ENCODE measurements around the gene B4GALNT3. TPM values are rescaled to one million over a fixed set of nuclear protein-coding genes. Genes with fewer than 3 reads are reported as not detected.

The B4GALNT3 gene
- polyA plus RNA-seq, 2 of the 4 experiments (the other 2 are of a cell fraction), result 0.43 to 0.53 TPM

DNA sequence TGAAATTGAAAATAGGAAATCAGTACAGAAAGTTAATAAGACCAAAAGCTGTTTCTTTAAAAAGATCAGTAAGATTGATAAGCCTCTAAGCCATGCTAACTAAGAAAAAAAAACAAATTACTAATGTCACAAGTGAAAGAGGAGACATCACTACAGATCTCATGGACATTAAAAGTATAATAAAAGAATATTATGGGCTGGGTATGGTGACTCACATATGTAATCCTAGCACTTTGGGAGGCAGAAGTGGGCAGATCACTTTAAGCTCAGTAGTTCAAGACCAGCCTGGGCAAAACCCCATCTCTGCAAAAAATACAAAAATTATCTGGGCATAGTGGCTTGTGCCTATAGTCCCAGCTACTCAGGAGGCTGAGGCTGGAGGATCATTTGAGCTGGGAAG is 30.5 kb downstream of the B4GALNT3 start:
- peaks cover 15% of the 10 kb centered on the region; the same call in 1 of the 3 replicates for H3K9me3 ChIP-seq
- FAIRE-seq, result no peak
- ChIA-PET POLR2A (no interaction called here), CTCF (interaction anchor here (0.6 to 1.4 kb wide), 2 partner anchors 57 to 237 kb away, joined by 3 read pairs; no protein-coding TSS in a partner anchor)
- 0 out of 3 replicates have a peak, but pooled peaks cover 3% of the 10 kb centered on the region for H3K4me1 ChIP-seq
- TF ChIP-seq, protein P1, sequence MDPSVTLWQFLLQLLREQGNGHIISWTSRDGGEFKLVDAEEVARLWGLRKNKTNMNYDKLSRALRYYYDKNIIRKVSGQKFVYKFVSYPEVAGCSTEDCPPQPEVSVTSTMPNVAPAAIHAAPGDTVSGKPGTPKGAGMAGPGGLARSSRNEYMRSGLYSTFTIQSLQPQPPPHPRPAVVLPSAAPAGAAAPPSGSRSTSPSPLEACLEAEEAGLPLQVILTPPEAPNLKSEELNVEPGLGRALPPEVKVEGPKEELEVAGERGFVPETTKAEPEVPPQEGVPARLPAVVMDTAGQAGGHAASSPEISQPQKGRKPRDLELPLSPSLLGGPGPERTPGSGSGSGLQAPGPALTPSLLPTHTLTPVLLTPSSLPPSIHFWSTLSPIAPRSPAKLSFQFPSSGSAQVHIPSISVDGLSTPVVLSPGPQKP (IDR thresholded peaks at IDR 0.05; ENCODE audit: low read depth, low read length), result no peak
- TF ChIP-seq POLR2AphosphoS2 (conservative IDR thresholded peaks at IDR 0.05; ENCODE audit: low read length), result no peak
- TF ChIP-seq CEBPB (IDR thresholded peaks at IDR 0.05), result no peak
- TF ChIP-seq, protein P2, sequence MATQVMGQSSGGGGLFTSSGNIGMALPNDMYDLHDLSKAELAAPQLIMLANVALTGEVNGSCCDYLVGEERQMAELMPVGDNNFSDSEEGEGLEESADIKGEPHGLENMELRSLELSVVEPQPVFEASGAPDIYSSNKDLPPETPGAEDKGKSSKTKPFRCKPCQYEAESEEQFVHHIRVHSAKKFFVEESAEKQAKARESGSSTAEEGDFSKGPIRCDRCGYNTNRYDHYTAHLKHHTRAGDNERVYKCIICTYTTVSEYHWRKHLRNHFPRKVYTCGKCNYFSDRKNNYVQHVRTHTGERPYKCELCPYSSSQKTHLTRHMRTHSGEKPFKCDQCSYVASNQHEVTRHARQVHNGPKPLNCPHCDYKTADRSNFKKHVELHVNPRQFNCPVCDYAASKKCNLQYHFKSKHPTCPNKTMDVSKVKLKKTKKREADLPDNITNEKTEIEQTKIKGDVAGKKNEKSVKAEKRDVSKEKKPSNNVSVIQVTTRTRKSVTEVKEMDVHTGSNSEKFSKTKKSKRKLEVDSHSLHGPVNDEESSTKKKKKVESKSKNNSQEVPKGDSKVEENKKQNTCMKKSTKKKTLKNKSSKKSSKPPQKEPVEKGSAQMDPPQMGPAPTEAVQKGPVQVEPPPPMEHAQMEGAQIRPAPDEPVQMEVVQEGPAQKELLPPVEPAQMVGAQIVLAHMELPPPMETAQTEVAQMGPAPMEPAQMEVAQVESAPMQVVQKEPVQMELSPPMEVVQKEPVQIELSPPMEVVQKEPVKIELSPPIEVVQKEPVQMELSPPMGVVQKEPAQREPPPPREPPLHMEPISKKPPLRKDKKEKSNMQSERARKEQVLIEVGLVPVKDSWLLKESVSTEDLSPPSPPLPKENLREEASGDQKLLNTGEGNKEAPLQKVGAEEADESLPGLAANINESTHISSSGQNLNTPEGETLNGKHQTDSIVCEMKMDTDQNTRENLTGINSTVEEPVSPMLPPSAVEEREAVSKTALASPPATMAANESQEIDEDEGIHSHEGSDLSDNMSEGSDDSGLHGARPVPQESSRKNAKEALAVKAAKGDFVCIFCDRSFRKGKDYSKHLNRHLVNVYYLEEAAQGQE (IDR thresholded peaks at IDR 0.05), result no peak
- no peak for TF ChIP-seq ZC3H11A (IDR thresholded peaks at IDR 0.05)
- no peak for TF ChIP-seq KDM5A (IDR thresholded peaks at IDR 0.05)
- no peak for TF ChIP-seq JUNB (IDR thresholded peaks at IDR 0.05)
- TF ChIP-seq HEYL (CRISPR knock-in tag; IDR thresholded peaks at IDR 0.05), result no peak
- TF ChIP-seq, protein P3, sequence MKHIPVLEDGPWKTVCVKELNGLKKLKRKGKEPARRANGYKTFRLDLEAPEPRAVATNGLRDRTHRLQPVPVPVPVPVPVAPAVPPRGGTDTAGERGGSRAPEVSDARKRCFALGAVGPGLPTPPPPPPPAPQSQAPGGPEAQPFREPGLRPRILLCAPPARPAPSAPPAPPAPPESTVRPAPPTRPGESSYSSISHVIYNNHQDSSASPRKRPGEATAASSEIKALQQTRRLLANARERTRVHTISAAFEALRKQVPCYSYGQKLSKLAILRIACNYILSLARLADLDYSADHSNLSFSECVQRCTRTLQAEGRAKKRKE (CRISPR knock-in tag; IDR thresholded peaks at IDR 0.05; ENCODE audit: low read depth), result no peak
- TF ChIP-seq, protein P4, sequence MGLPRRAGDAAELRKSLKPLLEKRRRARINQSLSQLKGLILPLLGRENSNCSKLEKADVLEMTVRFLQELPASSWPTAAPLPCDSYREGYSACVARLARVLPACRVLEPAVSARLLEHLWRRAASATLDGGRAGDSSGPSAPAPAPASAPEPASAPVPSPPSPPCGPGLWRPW (IDR thresholded peaks at IDR 0.05), result no peak
- TF ChIP-seq, protein P5, sequence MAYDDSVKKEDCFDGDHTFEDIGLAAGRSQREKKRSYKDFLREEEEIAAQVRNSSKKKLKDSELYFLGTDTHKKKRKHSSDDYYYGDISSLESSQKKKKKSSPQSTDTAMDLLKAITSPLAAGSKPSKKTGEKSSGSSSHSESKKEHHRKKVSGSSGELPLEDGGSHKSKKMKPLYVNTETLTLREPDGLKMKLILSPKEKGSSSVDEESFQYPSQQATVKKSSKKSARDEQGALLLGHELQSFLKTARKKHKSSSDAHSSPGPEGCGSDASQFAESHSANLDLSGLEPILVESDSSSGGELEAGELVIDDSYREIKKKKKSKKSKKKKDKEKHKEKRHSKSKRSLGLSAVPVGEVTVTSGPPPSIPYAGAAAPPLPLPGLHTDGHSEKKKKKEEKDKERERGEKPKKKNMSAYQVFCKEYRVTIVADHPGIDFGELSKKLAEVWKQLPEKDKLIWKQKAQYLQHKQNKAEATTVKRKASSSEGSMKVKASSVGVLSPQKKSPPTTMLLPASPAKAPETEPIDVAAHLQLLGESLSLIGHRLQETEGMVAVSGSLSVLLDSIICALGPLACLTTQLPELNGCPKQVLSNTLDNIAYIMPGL (CRISPR knock-in tag; IDR thresholded peaks at IDR 0.05; ENCODE audit: borderline replicate concordance), result no peak
- TF ChIP-seq EHF (CRISPR knock-in tag; IDR thresholded peaks at IDR 0.05), result no peak
- TF ChIP-seq, protein P6, sequence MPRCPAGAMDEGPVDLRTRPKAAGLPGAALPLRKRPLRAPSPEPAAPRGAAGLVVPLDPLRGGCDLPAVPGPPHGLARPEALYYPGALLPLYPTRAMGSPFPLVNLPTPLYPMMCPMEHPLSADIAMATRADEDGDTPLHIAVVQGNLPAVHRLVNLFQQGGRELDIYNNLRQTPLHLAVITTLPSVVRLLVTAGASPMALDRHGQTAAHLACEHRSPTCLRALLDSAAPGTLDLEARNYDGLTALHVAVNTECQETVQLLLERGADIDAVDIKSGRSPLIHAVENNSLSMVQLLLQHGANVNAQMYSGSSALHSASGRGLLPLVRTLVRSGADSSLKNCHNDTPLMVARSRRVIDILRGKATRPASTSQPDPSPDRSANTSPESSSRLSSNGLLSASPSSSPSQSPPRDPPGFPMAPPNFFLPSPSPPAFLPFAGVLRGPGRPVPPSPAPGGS (IDR thresholded peaks at IDR 0.05), result no peak
- no peak overlapping the region for H3K27ac ChIP-seq
- no peak for ATAC-seq
- H3K4me2 ChIP-seq, result no peak overlapping the region
- H3K4me3 ChIP-seq, result no peak overlapping the region
- no peak for DNase-seq (ENCODE audit: low read depth in 1 of 2, low spot score in 1 of 2)

DNA sequence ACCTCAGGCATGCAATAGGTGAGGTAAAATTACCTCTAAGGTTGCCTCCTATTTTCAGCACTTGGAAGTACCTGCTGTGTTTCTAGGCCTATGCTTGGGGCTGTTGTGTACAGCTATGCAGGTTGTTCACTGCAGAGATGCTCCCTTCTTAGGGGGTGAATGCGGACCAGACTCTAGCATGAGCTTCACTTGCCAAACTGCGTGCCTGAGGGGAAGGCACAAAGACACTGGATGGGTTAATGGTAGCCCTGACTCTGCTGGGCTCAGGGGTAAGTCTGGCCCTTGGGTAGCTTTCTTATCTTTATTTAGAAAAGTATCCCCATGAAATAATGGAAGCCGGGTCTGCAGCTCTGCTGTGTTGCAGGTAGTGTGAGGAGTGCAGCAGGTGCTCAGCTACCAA is 35.7 kb downstream of the B4GALNT3 start:
- Histone ChIP-seq H3K4me3 (no peak overlapping the region), H3K9me3 (peaks cover 15% of the 10 kb centered on the region; the same call in 1 of the 3 replicates), H3K27ac (no peak overlapping the region), H3K4me2 (no peak overlapping the region), H3K4me1 (no peaks in the 10 kb centered on the region)
- ChIA-PET POLR2A (no interaction called here), CTCF (interaction anchor here (2.1 to 2.2 kb wide), 2 partner anchors 52 to 53 kb away, joined by 7 to 14 read pairs; no protein-coding TSS in a partner anchor)
- DNase-seq (ENCODE audit: low read depth in 1 of 2, low spot score in 1 of 2) (no peak), FAIRE-seq (no peak), ATAC-seq (no peak)
- 64% methylated on average over 3 of the region's 3 CpGs for WGBS (ENCODE audit: missing lambda C conversion rate)
- no peak for TF ChIP-seq ZFP36 (IDR thresholded peaks at IDR 0.05; ENCODE audit: borderline replicate concordance, partially characterized antibody)
- TF ChIP-seq, protein P1 (IDR thresholded peaks at IDR 0.05; ENCODE audit: low read depth, low read length), result no peak
- TF ChIP-seq, protein P7, sequence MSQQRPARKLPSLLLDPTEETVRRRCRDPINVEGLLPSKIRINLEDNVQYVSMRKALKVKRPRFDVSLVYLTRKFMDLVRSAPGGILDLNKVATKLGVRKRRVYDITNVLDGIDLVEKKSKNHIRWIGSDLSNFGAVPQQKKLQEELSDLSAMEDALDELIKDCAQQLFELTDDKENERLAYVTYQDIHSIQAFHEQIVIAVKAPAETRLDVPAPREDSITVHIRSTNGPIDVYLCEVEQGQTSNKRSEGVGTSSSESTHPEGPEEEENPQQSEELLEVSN (IDR thresholded peaks at IDR 0.05; ENCODE audit: borderline replicate concordance, low read depth), result no peak
- no peak for TF ChIP-seq ZC3H11A (IDR thresholded peaks at IDR 0.05)
- TF ChIP-seq, protein P3 (CRISPR knock-in tag; IDR thresholded peaks at IDR 0.05; ENCODE audit: low read depth), result no peak
- TF ChIP-seq NR3C1 (IDR thresholded peaks at IDR 0.05), result no peak
- TF ChIP-seq, protein P4 (IDR thresholded peaks at IDR 0.05), result no peak
- TF ChIP-seq FOSB (CRISPR knock-in tag; IDR thresholded peaks at IDR 0.05), result no peak
- TF ChIP-seq JUN (IDR thresholded peaks at IDR 0.05), result no peak
- no peak for TF ChIP-seq EP300 (IDR thresholded peaks at IDR 0.05)
- TF ChIP-seq, protein P8, sequence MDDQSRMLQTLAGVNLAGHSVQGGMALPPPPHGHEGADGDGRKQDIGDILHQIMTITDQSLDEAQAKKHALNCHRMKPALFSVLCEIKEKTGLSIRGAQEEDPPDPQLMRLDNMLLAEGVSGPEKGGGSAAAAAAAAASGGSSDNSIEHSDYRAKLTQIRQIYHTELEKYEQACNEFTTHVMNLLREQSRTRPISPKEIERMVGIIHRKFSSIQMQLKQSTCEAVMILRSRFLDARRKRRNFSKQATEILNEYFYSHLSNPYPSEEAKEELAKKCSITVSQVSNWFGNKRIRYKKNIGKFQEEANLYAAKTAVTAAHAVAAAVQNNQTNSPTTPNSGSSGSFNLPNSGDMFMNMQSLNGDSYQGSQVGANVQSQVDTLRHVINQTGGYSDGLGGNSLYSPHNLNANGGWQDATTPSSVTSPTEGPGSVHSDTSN (IDR thresholded peaks at IDR 0.05), result no peak
- TF ChIP-seq ESRRA (IDR thresholded peaks at IDR 0.05; ENCODE audit: borderline replicate concordance, low read length), result no peak
- TF ChIP-seq HOXA7 (CRISPR knock-in tag; IDR thresholded peaks at IDR 0.05), result no peak
